ENCODE measurements around the gene PARD6G.

The PARD6G gene

GRCh38 chr18:80136679-80137078 lies 110.6 kb downstream of the PARD6G start:
- no peak for DNase-seq

- DNase-seq = no peak
Measured at GRCh38 chr18:80135136-80135535, 112.2 kb downstream of the PARD6G start.

- DNase-seq = no peak
Measured at GRCh38 chr18:80133124-80133523, 114.2 kb downstream of the PARD6G start.

GRCh38 chr18:80132180-80132812 lies 115.0 kb downstream of the PARD6G start:
- DNase-seq = no peak

- no peak for DNase-seq
Measured at GRCh38 chr18:80130555-80130954, 116.8 kb downstream of the PARD6G start.

- no peak for DNase-seq
Measured at GRCh38 chr18:80129672-80130367, 117.5 kb downstream of the PARD6G start.

GRCh38 chr18:80127635-80128034 lies 119.7 kb downstream of the PARD6G start:
- no peak for DNase-seq

GRCh38 chr18:80126797-80127196 lies 120.5 kb downstream of the PARD6G start:
- no peak for DNase-seq

- DNase-seq = no peak
Measured at GRCh38 chr18:80124131-80124530, 123.2 kb downstream of the PARD6G start.

GRCh38 chr18:80120932-80121331 lies 126.4 kb downstream of the PARD6G start:
- no peak for DNase-seq

- no peak for DNase-seq
Measured at GRCh38 chr18:80119111-80119510, 128.2 kb downstream of the PARD6G start.

GRCh38 chr18:80115035-80115434 lies 132.3 kb downstream of the PARD6G start:
- no peak for DNase-seq

GRCh38 chr18:80112624-80113248 lies 134.6 kb downstream of the PARD6G start:
- no peak for DNase-seq

- DNase-seq = peak; percentile 64
Measured at GRCh38 chr18:80109676-80110078, 137.6 kb downstream of the PARD6G start.

- DNase-seq = peak; percentile 92
Measured at GRCh38 chr18:80108739-80109675, 138.3 kb downstream of the PARD6G start, which contains the start of gene ADNP2. TSS of gene ADNP2 (plus strand) at chr18:80109262. CDS start at chr18:80117543, 8,281 bp downstream.

- peak; percentile 39 for DNase-seq
Measured at GRCh38 chr18:80108121-80108536, 139.2 kb downstream of the PARD6G start.

- no peak for DNase-seq
Measured at GRCh38 chr18:80107426-80107825, 139.9 kb downstream of the PARD6G start.
